SHP77 (cell line): ENCODE results near the gene BMP8A.
"Not testable (repeated sequence)": the region's sequence is repeated elsewhere in the genome, so short reads cannot be mapped to it uniquely, and the experiment has no call there.

Experiments used
- DNase-seq, 2 experiments: peaks; one replicate each; lab custom pipeline; 2025; lab: John Stamatoyannopoulos, UW

BMP8A gene

GRCh38 chr1:39507230-39507928 is 15.9 kb downstream of the BMP8A start:
- DNase-seq, result peak in 1 of 2 experiments; percentile 41

DNA sequence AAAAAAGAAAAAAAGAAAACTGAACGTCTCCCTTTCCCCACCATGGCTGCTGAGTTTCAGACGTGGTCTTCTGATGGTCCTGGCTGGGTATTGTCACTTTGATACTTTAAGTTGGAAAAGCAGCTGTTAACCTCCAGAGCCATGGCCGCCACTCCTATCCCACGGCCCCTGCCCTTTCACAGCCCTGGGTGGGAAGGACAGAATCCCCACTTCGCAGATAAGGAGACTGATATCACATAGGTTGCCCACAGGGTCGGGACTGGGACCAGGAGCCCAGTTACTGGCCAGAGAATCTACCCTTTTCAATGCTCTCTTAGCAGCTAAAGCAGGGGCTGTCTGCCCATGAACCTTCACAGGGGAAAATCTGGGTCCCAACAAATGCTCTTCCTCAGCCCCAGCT is 16.8 kb downstream of the BMP8A start:
- DNase-seq, result no peak

DNA sequence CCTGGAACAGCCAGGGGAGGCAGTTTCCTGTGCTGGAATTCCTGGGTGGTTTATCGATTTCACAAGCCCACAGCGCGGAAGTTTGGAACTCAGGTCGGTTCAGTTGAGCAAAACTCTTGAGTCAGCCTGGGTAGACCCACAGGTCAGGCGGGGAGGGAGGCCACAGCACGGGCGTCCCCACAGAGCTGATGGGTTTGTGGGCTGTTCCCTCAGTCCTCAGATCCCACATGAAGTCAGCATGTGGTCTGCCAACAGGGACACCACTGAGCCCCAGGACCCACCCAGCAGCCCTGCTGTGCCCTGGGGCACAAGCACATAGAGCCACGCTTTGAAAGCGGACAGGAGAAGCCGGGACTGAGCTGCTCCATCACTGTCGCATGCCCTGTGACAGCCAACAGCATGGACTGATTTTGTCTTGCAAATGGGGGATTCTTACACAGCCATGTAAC is 17.4 kb downstream of the BMP8A start:
- no peak for DNase-seq

DNA sequence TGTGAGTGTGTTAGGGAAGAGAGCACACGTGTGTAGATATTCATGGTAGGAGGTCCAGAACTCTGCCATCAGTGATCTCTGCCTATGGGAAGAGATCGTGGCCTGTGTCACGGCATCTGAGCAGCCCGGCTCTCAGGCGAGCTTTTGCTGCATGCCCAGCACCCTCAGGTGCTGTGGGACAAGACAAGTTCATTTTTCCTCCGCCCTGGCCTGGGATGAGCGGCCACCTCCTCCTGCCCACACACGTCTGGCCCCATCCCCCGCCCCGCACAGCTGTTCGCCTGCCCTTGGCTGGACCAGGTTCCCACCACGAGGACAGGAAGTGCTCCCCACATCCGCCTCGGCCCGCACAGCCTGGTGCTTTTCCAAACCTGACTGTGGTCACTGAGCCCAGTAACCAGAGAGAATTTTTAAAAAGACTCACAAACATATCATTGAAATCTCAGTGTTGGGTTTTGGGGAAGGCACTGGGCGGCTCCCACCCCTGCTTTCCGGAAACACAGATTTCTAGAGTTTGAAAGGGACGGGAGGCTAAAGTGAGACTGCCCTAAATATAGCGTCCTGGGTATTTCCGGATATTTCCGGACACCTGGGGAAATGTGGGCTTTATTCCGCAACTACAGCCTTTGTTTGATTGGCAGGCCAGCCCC is 18.0 kb downstream of the BMP8A start:
- no peak for DNase-seq

GRCh38 chr1:39510570-39511186 is 19.2 kb downstream of the BMP8A start:
- DNase-seq, result not testable (repeated sequence)

GRCh38 chr1:39511477-39511876 is 20.0 kb downstream of the BMP8A start:
- not testable (repeated sequence) for DNase-seq

GRCh38 chr1:39512234-39512847 is 20.9 kb downstream of the BMP8A start:
- DNase-seq, result not testable (repeated sequence)

GRCh38 chr1:39514710-39515124 is 23.3 kb downstream of the BMP8A start:
- DNase-seq, result not testable (repeated sequence)

- DNase-seq, result not testable (repeated sequence)
These were observed 24.0 kb downstream of the BMP8A start for GRCh38 chr1:39515131-39516086.

DNA sequence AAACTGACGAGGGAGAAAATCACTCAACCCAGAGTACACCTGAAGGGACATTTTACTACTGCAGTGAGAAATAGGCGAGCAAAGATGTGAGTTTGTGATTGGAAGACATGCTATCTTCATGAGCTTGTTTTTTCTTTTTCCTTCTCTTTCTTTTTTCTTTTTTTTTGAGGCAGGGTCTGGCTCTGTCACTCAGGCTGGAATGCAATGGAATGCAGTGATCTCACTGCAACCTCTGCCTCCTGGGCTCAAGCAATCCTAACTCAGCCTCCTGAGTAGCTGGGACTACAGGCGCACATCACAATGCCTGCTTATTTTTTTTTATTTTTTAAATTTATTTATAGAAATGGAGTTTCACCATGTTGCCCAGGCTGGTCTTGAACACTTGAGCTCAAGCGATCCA is 25.4 kb downstream of the BMP8A start:
- DNase-seq, result not testable (repeated sequence)

- not testable (repeated sequence) for DNase-seq
These were observed 26.5 kb downstream of the BMP8A start for GRCh38 chr1:39517936-39518335.

DNA sequence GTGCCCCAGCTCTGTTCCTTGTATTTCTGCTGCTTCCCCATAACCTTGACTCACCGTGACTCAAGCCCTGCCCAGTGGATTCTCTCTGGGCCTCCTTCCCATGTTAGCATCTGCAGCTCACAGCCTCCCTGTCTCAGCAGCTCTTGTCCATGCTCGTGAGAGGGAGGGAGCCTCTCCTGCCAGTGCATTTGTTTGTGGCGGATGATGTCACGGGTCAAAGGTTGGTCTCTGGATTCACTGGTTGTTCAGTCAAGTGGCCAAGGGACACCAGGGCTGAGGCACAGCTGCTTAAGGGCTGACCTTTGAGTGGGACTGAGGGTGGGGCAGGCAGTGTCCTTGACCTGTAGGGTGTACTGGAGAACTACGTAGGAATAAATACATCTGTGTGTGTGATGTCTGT is 27.9 kb downstream of the BMP8A start:
- DNase-seq, result not testable (repeated sequence)

- DNase-seq, result not testable (repeated sequence)
These were observed 30.8 kb downstream of the BMP8A start for GRCh38 chr1:39522221-39522620.

- no peak for DNase-seq
These were observed 31.5 kb downstream of the BMP8A start for GRCh38 chr1:39522661-39523567.

DNA sequence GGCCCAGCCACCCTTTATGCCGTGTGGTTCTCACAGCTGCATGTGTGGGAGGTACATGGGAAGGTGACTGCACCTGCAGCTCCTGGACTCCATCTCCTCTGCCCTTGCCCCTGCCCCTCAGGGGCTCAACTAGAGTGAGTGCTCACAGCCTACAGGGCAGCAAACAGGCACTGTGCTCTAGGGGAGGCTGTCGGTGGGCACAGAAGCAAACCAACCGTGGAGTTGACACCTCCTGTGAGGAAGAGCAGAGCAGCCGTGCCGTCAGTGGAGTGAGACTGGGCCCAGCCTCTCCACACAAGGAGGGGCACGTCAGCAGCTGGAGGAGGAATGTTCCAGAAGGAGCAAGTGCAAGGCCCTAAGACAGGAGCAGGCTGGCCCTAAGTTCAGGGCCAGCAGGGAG is 32.7 kb downstream of the BMP8A start:
- DNase-seq, result no peak

DNA sequence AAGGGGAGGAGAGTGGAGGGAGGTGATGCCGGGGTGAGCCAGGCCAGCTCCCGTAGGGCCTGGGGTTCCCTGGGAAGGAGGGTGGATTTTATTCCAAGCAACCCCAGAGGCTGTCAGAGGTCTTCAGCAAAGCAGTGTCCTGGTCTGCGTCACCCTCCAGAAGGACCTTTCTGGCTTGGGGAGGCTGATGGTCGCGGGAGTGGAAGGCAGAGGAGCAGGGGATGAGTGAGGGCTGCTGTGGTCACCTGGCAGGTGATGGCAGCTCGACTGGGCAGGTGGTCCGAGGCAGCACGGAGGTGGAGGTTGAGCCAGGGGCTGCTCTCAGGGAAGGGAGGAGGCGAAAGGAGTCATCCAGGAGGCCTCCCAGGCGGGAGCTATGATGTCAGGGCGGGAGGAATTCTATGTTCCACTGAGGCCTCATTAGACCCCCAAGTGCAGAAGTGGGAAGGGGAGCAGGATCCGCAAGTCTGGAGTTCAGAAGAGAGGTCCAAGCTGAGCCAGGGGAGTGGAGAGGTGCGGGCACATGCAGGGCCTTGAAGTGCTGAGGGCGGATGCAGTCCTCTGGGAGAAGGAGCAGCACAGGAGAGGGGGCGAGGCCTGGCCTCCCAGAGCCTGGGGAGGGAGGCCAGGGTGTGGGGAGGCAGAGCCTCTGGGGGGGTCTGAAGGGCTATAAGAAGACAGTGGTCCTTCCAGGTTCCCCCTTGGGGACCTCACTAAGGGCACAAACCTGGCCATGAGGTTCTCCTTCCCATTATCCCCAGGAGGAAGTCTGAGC is 33.3 kb downstream of the BMP8A start:
- no peak for DNase-seq

- DNase-seq, result no peak
These were observed 34.1 kb downstream of the BMP8A start for GRCh38 chr1:39525366-39526165.

DNA sequence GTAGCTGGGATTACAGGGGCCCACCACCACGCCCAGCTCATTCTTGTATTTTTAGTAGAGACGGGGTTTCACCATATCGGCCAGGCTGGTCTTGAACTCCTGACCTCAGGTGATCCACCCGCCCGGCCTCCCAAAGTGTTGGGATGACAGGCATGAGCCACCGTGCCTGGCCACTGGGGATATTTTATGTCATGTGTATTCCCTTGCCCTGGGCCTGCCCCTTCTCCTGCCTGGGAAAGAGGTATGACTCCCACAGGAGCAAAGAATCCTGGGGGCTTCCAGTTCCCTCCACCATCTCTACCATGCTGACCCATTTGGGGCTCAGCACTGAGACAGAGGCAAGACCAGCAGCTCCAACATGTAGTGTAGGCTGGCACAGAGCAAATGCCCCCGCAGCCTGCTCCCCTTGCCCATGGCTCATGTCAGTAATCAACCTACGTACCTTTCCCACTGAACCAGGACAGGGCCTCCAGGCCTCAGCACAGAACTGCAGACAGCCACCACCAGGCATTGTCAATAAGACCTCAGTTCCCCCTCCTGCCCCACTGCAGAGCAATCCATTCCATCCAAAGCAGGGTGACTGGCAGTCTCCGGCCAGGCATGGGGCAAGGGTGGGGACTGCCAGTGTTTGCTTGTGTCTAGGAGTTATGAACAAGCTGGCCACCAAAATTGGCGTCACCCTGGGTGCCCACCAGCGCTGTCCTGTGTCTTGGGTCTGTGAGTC is 35.2 kb downstream of the BMP8A start:
- no peak for DNase-seq
